HEK293 (cell line): ENCODE measurements around the gene C19orf47.
"Not testable (repeated sequence)": the region's sequence is repeated elsewhere in the genome, so short reads cannot be mapped to it uniquely, and the experiment has no call there.

Experiments used
- CTCF ChIA-PET: fragments of 350-600 bp; formaldehyde crosslinking; extraction: SDS; loops from one replicate; lab custom pipeline; 2021; ENCODE audit warnings: antibody characterized with exemption; lab: Yijun Ruan, JAX
- POLR2A ChIA-PET: fragments of 300-600 bp; formaldehyde crosslinking; extraction: SDS; loops from one replicate; lab custom pipeline; 2020; ENCODE audit warnings: antibody characterized with exemption, inconsistent platforms; lab: Yijun Ruan, JAX
- H3K27ac ChIP-seq: fragments of 200-500 bp; sonication (Bioruptor generic); 2 replicates; pipeline ENCODE4 v1.5.1; 2014; ENCODE audit warnings: low read depth, low read length, control low read depth, inconsistent platforms; ENCODE audit errors: extremely low read depth
- H3K36me3 ChIP-seq, 2 experiments: fragments of 200-500 bp in 1 of 2; sonication (Bioruptor generic) in 1 of 2; 1 replicate in 1 of 2; 2 replicates in 1 of 2; pipeline ENCODE4 v1.5.1; 2014 to 2017; ENCODE audit warnings: inconsistent platforms in 2 of 2, low read length in 2 of 2; ENCODE audit not compliant: control insufficient read depth in 2 of 2, insufficient read depth in 1 of 2
- H3K4me1 ChIP-seq: fragments of 200-500 bp; sonication (Bioruptor generic); 2 replicates; pipeline ENCODE4 v1.5.1; 2014; ENCODE audit warnings: mild to moderate bottlenecking, low read length, inconsistent platforms; ENCODE audit not compliant: control insufficient read depth, insufficient read depth
- H3K4me3 ChIP-seq: 2 replicates; pipeline ENCODE4 v1.5.1; 2011; ENCODE audit warnings: low read depth, mild to moderate bottlenecking, control low read depth, low read length, moderate library complexity
- H3K9me3 ChIP-seq: fragments of 200-500 bp; sonication (Bioruptor generic); 2 replicates; pipeline ENCODE4 v1.5.1; 2014; ENCODE audit warnings: low read depth, low read length, inconsistent platforms; ENCODE audit not compliant: control insufficient read depth, insufficient read depth
- CTCF ChIP-seq: fragments of 450-650 bp; formaldehyde crosslinking; IDR thresholded peaks from 2 replicates; pipeline ENCODE4 v1.5.1; 2016; ENCODE audit warnings: missing biosample characterization, missing genetic modification characterization
- EGR2 ChIP-seq: fragments of 450-650 bp; formaldehyde crosslinking; IDR thresholded peaks from 2 replicates; pipeline ENCODE4 v1.5.1; 2016; ENCODE audit warnings: low read depth, missing biosample characterization, missing genetic modification characterization
- ZBTB21 ChIP-seq: fragments of 450-650 bp; formaldehyde crosslinking; IDR thresholded peaks from 2 replicates; pipeline ENCODE4 v1.5.1; 2017; ENCODE audit warnings: missing biosample characterization, missing genetic modification characterization
- ZFHX2 ChIP-seq: fragments of 450-650 bp; formaldehyde crosslinking; conservative IDR thresholded peaks from 2 replicates; pipeline ENCODE4 v1.5.1; 2016; ENCODE audit warnings: missing biosample characterization, missing genetic modification characterization
- ZNF121 ChIP-seq: fragments of 450-650 bp; formaldehyde crosslinking; IDR thresholded peaks from 2 replicates; pipeline ENCODE4 v1.5.1; 2016; ENCODE audit warnings: missing biosample characterization, missing genetic modification characterization
- ZNF280C ChIP-seq: fragments of 450-650 bp; formaldehyde crosslinking; IDR thresholded peaks from 2 replicates; pipeline ENCODE4 v1.5.1; 2016; ENCODE audit warnings: missing biosample characterization, missing genetic modification characterization
- ZNF560 ChIP-seq: fragments of 450-650 bp; formaldehyde crosslinking; IDR thresholded peaks from 2 replicates; pipeline ENCODE4 v1.5.1; 2017; ENCODE audit warnings: missing biosample characterization, missing genetic modification characterization, borderline replicate concordance
- ZNF585B ChIP-seq: fragments of 450-650 bp; formaldehyde crosslinking; IDR thresholded peaks from 2 replicates; pipeline ENCODE4 v1.5.1; 2016; ENCODE audit warnings: missing biosample characterization, missing genetic modification characterization
- ZNF704 ChIP-seq: fragments of 450-650 bp; formaldehyde crosslinking; IDR thresholded peaks from 2 replicates; pipeline ENCODE4 v1.5.1; 2016; ENCODE audit warnings: missing biosample characterization, missing genetic modification characterization

The C19orf47 gene

GRCh38 chr19:40370253-40370652 lies 22.1 kb upstream of the C19orf47 start:
- H3K27ac ChIP-seq, H3K9me3 ChIP-seq, POLR2A ChIA-PET, H3K4me3 ChIP-seq: not testable (repeated sequence)
- CTCF ChIA-PET = interaction anchor here (1.6 kb wide), 1 partner anchor 153 kb away, joined by 3 read pairs; no protein-coding TSS in a partner anchor
- peaks cover 70 to 74% of the 10 kb centered on the region in 2 experiments for H3K36me3 ChIP-seq
- peak; percentile 95 for TF ChIP-seq ZNF121 (tag by site-specific recombination)
- H3K4me1 ChIP-seq = peaks cover 15% of the 10 kb centered on the region

GRCh38 chr19:40369797-40370196 lies 21.6 kb upstream of the C19orf47 start:
- peaks cover 70% of the 10 kb centered on the region in 2 experiments for H3K36me3 ChIP-seq
- H3K4me1 ChIP-seq = peaks cover 19% of the 10 kb centered on the region
- TF ChIP-seq ZNF560 (tag by site-specific recombination) (no peak), ZNF280C (tag by site-specific recombination) (no peak), ZNF704 (tag by site-specific recombination) (no peak), ZNF585B (tag by site-specific recombination) (no peak), CTCF (no peak)
- no peaks in the 10 kb centered on the region for H3K9me3 ChIP-seq
- POLR2A ChIA-PET = no interaction called here
- no peak overlapping the region for H3K4me3 ChIP-seq
- CTCF ChIA-PET = no interaction called here
- no peak overlapping the region for H3K27ac ChIP-seq

GRCh38 chr19:40367577-40368434 lies 19.6 kb upstream of the C19orf47 start:
- peaks cover 19% of the 10 kb centered on the region for H3K4me1 ChIP-seq
- H3K9me3 ChIP-seq = no peaks in the 10 kb centered on the region
- TF ChIP-seq ZFHX2 = peak; percentile 11; the same call in 1 of the 2 replicates
- no peak for TF ChIP-seq ZBTB21 (tag by site-specific recombination)
- peak; percentile 15; the same call in 1 of the 2 replicates for TF ChIP-seq EGR2 (tag by site-specific recombination)
- 0 out of 2 replicates have a peak overlapping the region, but pooled peaks have one; percentile 54 for H3K27ac ChIP-seq
- ChIA-PET POLR2A (interaction anchor here (0.6 to 0.9 kb wide), 3 partner anchors 20 to 1263 kb away, joined by 3 to 4 read pairs (median 3); partner anchors contain the start of gene C19orf47), CTCF (interaction anchor here (0.7 to 1.8 kb wide), 4 partner anchors 35 to 62 kb away, joined by 4 read pairs; no protein-coding TSS in a partner anchor)
- H3K4me3 ChIP-seq = no peak overlapping the region
- H3K36me3 ChIP-seq = peaks cover 50 to 58% of the 10 kb centered on the region in 2 experiments
